Measurements from ENCODE around the gene GPR31.

The GPR31 gene

DNA sequence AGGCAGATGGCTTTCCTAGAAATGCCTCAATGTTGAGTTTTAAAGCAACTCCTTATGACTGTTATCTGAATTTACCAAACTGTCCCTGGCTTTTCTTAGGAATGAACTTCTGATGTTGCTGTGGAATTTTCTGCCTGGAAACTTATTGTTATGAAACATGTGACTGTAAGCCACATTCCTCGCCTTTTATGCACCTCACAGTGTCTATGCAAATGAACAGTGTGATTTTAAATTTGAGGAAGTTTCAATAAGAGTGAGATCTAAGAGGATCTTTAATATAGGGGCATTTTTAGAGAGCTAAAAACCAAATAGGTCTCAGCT is 37.2 kb downstream of the GPR31 start:
- in situ Hi-C loops (cut with HindIII; ENCODE audit: low sequenced_read_pairs): no loop called here

- in situ Hi-C loops (cut with HindIII; ENCODE audit: low sequenced_read_pairs): no loop called here
Measured at GRCh38 chr6:167119670-167120582, 37.9 kb downstream of the GPR31 start.

DNA sequence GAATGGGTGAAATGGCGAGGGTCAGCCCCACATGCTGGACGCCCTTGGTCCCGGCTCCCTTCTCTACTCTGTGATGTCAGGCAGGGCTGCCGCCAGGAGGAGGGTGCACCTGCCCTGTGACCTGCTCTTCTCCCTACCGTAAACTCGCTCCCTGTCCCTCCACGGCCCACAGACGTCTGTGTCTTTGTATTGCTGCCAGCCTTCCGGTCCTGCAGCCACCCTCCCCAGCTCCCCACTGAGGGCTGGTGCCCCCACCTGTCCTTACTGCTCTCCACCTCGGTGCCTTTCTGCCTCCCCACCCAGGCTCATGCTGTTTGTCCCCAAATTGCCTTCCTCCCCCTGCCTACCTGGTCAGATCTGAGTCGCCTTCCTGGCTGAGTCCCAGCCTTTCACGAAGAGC is 38.9 kb downstream of the GPR31 start:
- in situ Hi-C loops (cut with HindIII; ENCODE audit: low sequenced_read_pairs): no loop called here

- in situ Hi-C loops (cut with HindIII; ENCODE audit: low sequenced_read_pairs): no loop called here
Measured at GRCh38 chr6:167118006-167118405, 39.8 kb downstream of the GPR31 start.

GRCh38 chr6:167116838-167117228 is 40.9 kb downstream of the GPR31 start:
- in situ Hi-C loops (cut with HindIII; ENCODE audit: low sequenced_read_pairs): no loop called here

- in situ Hi-C loops (cut with HindIII; ENCODE audit: low sequenced_read_pairs): no loop called here
Measured at GRCh38 chr6:167116109-167116837, 41.5 kb downstream of the GPR31 start.

GRCh38 chr6:167115054-167115453 is 42.7 kb downstream of the GPR31 start:
- in situ Hi-C loops (cut with HindIII; ENCODE audit: low sequenced_read_pairs): no loop called here

- in situ Hi-C loops (cut with HindIII; ENCODE audit: low sequenced_read_pairs): no loop called here
Measured at GRCh38 chr6:167113935-167114910, 43.6 kb downstream of the GPR31 start.

GRCh38 chr6:167113047-167113754 is 44.6 kb downstream of the GPR31 start:
- in situ Hi-C loops (cut with HindIII; ENCODE audit: low sequenced_read_pairs): no loop called here

DNA sequence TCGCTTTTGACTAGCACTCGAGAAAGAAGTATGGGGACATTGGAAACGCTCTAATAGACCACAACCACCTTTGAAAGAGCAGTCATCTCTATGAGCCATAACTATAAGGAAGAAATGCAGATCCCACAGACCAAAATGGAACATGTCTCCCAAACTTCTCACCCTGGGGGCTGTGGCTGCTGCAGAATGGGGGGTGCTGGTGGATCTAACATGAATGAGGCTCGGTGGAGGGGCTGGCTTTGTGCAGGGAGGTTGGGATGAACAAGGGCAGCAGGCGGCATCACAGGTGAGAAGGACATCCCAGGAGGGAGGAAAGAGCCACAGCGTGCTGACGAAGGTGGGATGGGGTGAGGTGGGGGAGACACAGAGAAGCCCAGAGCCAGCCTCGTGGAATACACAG is 45.4 kb downstream of the GPR31 start:
- in situ Hi-C loops (cut with HindIII; ENCODE audit: low sequenced_read_pairs): no loop called here

DNA sequence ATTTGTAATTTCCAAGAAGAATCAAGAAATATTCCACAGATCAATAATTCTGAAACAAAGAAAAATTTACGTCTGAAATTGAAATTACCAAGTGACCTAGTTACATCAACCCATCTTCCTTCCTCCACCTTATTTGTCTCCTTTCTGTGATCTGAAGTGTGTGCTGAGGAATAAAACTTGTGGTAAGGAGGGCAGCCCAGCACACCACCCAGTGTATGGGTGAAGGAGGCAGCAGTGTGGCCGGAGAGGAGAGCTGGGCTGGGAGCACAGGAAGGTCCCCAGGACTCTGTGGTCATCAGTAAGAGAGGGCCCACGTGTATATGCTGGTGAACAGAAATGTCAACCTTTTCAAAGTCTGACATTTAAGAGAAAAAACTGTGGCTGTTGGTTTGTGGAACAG is 46.2 kb downstream of the GPR31 start:
- in situ Hi-C loops (cut with HindIII; ENCODE audit: low sequenced_read_pairs): no loop called here

GRCh38 chr6:167109651-167110050 is 48.1 kb downstream of the GPR31 start:
- in situ Hi-C loops (cut with HindIII; ENCODE audit: low sequenced_read_pairs): no loop called here

DNA sequence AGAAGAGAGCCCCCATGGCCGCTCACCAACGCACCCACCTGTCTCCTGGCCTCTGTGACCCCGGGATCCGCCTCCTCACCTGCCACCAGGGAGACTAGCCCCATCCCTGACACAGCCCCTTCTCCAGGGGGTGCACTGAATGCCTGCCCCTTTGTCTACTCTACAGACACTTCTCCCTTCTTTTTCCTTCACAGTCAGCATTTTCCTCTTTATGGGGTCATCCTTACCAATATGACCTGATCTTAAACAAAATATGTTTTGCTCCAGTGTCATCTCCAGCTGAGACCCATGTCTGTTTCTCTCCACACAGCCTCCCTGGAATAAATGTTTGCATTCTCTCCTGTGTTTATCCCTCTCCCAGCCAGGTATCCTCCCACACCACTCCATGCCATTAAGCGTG is 49.5 kb downstream of the GPR31 start:
- in situ Hi-C loops (cut with HindIII; ENCODE audit: low sequenced_read_pairs): no loop called here

DNA sequence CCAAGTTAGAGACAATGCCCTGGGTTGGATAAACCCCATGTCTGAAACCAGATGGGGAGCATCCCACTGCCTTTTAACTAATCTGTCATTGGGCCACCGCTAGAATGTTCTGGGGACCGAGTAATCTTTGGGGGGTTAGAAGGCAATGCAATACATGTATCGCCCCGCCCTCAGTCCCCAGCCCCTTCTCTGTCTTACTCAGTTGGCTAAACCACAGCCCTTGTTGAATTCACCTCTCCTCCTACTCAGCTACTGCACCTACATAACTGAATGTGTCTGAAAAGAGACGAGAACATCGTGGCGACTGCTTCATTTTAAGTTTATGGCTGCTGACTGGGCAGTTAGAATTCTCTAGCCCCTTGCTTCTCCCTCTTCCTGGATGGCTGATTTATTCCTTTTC is 50.0 kb downstream of the GPR31 start:
- in situ Hi-C loops (cut with HindIII; ENCODE audit: low sequenced_read_pairs): no loop called here

- in situ Hi-C loops (cut with HindIII; ENCODE audit: low sequenced_read_pairs): no loop called here
Measured at GRCh38 chr6:167106406-167106805, 51.4 kb downstream of the GPR31 start.
